ENCODE results near the gene ATP5IF1.

ATP5IF1 gene

GRCh38 chr1:28236656-28237322 is 865 bp downstream of the ATP5IF1 start:
- no peak for DNase-seq (ENCODE audit: low read depth)

DNA sequence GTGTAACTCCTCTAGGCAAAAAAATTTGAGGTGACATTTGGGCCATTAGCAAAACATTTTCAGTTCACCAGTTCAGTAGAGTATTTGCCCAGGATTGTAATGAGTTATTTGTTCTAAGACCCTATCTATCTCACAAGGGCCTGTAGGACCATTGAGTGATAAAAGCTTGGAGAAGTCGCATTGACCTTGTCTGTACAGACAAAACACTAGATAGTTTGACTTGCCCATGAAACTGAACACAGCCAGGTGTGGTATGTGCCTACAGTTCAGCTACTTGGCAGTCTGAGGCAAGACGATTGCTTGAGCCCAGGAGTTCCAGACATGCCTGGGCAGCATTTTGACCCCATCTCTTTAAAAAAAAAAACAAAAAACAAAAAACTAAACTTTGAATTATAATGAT is 3.1 kb downstream of the ATP5IF1 start:
- no peak for DNase-seq (ENCODE audit: low read depth)

DNA sequence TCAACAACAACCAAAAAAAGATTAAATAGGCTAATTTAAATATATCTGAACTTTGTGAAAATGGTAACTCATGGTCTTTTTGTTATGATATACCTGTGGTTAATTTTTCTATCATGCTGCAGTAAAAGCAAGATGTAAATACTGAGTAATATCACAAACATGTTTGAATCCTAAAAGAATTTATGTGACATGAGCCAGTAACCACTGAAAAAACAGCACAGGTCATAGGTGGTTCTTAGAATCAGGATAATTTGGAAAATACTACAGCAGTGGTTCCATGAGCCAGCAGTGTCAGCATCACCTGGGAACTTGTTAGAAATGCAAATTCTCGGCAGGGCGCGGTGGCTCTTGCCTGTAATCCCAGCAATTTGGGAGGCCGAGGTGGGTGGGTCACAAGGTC is 4.1 kb downstream of the ATP5IF1 start:
- DNase-seq (ENCODE audit: low read depth): no peak

DNA sequence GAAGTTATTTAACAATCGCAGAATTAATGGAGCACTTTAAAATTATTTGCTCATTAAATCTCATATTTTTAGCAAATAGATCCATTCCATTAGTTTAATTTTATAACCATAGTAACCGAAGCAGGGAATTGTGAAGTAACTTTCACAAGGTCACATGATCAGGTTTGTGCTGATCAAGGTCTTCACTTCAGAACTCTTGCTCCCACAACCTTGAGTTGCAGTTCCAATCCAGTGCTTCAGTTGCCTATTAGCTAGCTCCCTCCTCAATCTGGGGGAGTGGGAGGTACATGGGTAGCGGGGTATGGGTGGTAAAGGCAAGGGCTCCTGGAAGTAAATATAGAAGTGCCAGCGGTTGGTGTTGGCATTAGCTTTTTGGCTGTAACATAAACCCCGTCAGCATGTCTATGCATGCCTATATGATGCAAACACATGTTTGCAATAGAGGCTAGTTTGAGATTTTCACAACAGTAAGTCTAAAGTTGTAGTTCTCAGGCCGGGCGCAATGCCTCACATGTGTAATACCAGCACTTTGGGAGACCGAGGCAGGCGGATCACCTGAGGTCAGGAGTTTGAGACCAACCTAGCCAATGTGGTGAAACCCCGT is 5.8 kb downstream of the ATP5IF1 start:
- DNase-seq (ENCODE audit: low read depth): no peak

DNA sequence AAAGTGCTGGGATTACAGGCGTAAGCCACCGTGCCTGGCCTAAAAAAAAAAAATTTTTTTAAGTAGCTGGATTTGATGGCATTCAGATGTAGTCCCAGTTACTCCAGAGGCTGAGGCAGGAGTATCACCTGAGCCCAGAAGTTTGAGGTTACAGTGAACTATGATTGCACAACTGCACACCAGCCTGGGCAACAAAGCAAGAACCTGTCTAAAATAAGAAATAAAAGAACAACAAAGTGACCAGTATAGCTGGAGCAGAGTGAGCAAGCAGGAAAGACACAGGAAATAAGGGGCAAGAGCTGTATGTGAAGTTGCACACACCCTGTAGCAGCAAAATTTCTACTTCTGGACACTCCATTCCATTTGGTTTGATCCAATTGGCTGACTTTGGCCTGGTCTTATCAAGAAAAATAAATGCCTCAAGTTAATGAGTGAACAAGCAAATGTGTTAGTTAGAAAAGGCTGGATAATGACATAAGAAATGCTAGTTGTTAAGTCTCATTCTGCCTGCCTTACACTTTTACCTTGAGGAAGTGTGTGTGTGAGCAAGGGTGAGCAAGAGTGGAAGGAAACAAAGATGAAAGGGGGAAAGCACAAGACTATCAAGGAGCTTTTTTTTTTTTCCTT is 7.9 kb downstream of the ATP5IF1 start:
- DNase-seq (ENCODE audit: low read depth): no peak

DNA sequence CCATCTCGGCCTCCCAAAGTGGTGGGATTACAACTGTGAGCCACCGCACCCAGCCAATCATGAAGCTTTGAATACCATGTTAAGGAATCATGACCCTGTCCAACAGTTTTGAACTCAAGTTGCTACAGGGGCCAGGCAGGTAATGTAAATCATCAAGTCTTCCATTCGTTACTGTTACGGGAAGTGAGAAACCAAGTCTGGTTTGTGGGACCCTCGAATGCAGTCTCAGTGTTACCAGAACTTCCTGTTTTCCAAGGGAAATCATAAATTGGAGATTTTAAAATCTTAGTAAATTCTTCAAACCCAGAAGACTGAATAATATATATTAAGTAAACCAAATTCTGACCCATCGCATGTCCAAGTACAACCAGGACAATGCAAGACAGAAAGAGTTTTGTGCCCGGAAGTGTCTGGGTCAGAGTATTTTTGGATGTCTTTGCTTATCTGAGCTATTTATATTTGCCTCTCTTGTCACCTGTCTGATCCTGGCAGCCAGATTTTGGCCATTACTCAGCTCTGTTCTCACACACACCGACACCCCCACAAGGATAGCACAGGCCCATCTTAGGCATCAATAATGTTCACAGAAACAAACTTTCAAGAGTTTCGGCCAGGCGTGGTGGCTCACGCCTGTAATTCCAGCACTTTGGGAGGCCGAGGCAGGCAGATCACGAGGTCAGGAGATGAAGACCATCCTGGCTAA is 8.8 kb downstream of the ATP5IF1 start:
- no peak for DNase-seq (ENCODE audit: low read depth)

DNA sequence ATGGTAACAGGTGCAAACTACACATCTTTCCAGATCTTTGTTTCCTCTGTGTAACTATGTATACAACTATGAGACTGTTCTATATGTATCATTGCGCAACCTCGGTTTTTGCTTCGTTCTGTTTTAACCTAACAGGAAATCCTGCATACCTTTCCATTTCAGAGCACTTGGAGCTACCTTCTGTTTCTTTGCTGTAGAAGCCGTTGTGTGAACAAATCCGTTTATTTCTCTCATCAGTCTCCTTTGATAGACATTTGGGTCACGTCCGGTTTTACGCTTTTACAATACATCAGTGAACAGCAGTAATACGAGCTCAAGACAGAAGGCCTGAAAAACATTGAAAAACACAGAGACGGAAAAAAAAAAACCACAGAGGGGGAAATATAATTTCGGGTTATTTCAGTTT is 10.5 kb downstream of the ATP5IF1 start:
- no peak for DNase-seq (ENCODE audit: low read depth)

DNA sequence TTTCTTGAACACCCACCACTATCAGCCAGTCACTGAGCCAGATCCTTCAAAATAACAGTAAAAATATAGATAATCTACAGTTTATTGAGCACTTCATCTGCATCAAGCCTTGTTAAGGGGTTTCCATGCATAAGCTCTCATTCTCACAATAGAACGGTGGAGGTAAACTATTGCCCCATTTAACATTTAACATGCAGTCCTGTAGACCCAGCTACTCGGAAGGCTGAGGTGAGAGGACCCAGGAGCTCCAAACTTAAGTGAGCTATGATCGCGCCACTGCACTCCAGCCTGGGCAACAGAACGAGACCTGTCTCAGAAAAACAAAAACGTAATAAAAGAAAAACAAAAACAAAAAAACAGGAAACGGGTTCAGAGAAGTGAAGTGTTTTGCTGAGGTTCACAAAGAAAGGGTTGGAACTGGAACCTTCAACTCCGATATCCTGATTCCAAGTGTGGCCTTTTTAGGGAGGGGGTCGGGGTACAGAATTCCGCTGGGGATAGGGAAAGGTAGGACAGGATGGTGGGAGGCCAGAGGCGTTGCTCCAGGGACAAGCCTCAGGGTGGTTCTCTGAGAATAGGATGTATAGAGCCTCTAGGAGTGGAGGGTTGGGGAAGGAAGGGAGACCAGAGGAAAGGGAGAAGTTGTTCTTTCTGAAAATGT is 11.8 kb downstream of the ATP5IF1 start:
- no peak for DNase-seq (ENCODE audit: low read depth)

- DNase-seq (ENCODE audit: low read depth): peak; percentile 65
Observed at GRCh38 chr1:28248273-28249012, 12.5 kb downstream of the ATP5IF1 start.

DNA sequence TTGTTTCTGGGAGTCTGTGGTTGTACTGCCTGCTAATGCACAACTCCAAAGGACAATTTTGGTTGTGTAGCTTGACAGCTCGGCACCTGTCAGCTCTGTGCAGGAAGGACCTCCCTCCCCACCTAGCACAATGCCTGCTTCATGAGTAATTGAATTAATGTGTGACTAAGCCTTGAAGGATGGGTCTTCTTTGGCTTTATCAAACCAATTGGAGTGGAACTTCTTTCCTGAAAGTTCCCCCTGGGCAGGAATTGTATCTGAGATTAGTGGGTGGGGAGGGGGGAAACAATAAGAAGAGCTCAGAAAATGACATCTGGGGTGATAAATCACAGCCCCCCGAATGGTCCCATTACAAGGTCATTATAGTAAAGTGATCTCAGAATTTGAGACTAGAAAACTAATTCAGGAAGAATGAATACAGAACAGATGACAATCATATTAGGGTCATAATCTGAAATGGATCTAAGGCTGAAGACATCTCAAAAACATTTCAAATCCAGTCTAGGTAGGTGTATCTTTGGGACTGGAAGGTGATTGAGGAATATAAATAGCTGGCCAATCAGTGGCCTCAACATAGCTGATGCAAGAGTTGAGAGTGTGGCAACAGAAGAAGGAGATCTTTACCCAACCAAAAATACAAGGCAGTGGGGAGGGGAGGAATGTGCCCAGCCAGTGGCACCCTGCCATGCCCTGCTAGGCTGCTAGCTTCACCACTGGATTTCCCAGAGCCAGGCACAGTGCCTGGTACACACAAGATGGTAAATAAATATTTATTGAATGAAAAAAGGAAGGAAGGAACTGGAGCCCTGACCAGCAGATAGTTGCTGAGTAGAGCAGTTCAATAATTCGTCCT is 13.3 kb downstream of the ATP5IF1 start:
- no peak for DNase-seq (ENCODE audit: low read depth)

DNA sequence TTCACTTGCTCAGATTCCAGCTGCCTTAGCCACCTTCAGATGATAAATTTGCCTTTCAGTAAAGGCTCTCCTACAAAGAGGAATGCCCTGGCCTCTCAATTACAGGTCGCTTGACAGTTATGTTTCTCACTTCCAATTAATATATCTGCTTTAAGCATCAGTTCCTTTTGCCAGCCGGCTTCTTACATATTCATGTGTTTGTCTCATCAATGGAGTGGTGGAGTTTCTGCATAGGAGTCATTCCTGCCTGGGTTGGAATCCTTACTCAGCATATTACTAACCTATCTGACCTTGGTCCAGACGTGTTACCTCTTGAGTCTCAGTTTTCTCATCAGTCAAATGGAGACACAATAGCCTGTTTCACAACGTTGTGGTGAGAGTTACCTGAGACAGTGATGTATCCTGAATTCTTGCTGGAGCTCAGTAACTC is 14.0 kb downstream of the ATP5IF1 start:
- DNase-seq (ENCODE audit: low read depth): no peak

- DNase-seq (ENCODE audit: low read depth): no peak
Observed at GRCh38 chr1:28256197-28256827, 20.4 kb downstream of the ATP5IF1 start.

- no peak for DNase-seq (ENCODE audit: low read depth)
Observed at GRCh38 chr1:28257736-28258135, 21.8 kb downstream of the ATP5IF1 start.

GRCh38 chr1:28258628-28259251 is 22.8 kb downstream of the ATP5IF1 start:
- no peak for DNase-seq (ENCODE audit: low read depth)

GRCh38 chr1:28259252-28259933 is 23.5 kb downstream of the ATP5IF1 start, which contains the start of gene SESN2:
Gene SESN2, plus strand, starts transcription at chr1:28259518. Its CDS starts 330 bp downstream, at chr1:28259848.
- DNase-seq (ENCODE audit: low read depth): peak; percentile 92

DNA sequence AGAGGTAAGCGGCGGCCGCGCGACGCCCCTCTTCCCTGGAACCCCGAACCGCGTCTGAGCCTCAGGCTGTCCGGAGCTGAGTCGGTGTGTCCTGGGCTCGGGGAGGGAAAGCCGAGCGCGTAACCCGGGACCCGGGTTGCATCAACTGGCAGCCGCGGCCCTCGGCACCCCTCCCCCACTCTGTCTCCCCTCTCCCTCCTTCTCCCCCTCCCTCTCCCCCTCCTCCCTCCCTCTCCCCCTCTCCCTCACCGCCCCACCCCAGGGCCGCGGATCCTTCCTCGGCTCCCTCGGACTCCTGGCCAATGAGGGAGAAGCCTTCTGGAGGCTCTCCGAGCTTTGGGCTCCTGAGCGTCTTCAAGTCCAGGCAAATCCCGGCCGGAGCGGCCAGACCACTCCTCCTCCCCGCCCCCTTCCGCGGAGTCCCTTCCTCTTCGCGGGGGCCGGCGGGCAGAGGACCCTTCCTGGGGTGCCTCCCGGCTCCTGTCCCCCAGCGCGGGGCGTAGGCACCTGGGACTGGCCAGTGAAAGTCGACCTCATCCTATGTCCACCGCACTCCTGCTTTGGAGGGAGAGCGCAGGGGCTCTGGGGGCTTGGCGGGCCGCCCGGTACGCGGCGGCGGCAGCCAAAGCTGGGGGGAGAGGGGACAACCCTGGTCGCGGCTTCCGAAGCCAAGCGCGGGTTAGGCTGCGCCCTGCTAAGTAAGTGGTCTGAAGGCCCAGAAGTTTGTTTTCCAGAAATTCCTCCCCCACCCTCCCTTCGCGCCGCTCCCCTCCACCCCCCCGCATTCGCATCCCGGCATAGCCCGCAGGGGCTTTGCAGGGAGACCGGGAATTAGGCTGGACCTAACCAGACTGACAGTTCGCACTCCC is 24.2 kb downstream of the ATP5IF1 start:
- DNase-seq (ENCODE audit: low read depth): no peak

DNA sequence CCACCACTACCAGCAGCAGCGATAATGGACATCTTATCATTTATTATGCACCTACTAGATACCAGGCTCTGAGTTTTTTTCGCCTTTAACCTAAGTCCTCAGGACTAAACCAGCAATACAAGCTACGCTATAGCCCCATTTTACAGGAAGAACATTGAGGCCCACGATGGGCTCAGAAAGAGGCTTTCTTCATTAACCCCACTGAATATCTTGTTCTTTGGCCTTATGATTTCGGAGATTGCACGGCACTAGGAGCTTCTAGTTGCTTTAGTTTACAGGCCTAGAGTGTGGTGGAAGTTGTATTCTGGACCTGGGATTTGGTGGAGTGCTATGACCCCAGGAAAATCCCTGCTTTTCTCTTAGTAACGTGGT is 24.9 kb downstream of the ATP5IF1 start:
- DNase-seq (ENCODE audit: low read depth): no peak

GRCh38 chr1:28264897-28265296 is 29.0 kb downstream of the ATP5IF1 start:
- DNase-seq (ENCODE audit: low read depth): no peak

All from stimulated activated CD8-positive, alpha-beta memory T cell treated with anti-CD3 and anti-CD28 coated beads, Interleukin-15, amount 100 ng/mL, for 24 hours (primary cell).